Activated naive CD8-positive, alpha-beta T cell treated with anti-CD3 and anti-CD28 coated beads, Interleukin-2, amount 10 ng/mL, durations not matched to agents 7 days and 5 days (primary cell): Measurements from ENCODE around the gene ADAMTS6. TPM values are rescaled to one million over a fixed set of nuclear protein-coding genes. Genes with fewer than 3 reads are reported as not detected.
"Not testable (repeated sequence)": the region's sequence is repeated elsewhere in the genome, so short reads cannot be mapped to it uniquely, and the experiment has no call there.

Experiments used
- ATAC-seq: fragments of 150-1000 bp; cut with Tn5 transposase; one replicate; pipeline ENCODE4 v1.10.0; 2021; ENCODE audit warnings: low read depth, moderate library complexity
- POLR2A ChIA-PET: fragments of 350-600 bp; sonication (Branson Sonifier 250); formaldehyde crosslinking; loops from one replicate; lab custom pipeline; 2021; ENCODE audit warnings: antibody characterized with exemption; lab: Charles Lee
- DNase-seq: peaks from one replicate; pipeline ENCODE4 v3.0.0; 2021
- H3K27ac Mint-ChIP-seq: one replicate; pipeline ENCODE4 v1.8.0; 2022; ENCODE audit warnings: mild to moderate bottlenecking, mixed read lengths
- H3K27me3 Mint-ChIP-seq: one replicate; pipeline ENCODE4 v1.8.0; 2022; ENCODE audit warnings: mild to moderate bottlenecking, moderate library complexity, mixed read lengths
- H3K36me3 Mint-ChIP-seq: one replicate; pipeline ENCODE4 v1.8.0; 2021; ENCODE audit warnings: mild to moderate bottlenecking, mixed read lengths
- H3K4me1 Mint-ChIP-seq: one replicate; pipeline ENCODE4 v1.8.0; 2021; ENCODE audit warnings: mixed read lengths
- H3K4me3 Mint-ChIP-seq: one replicate; pipeline ENCODE4 v1.8.0; 2022; ENCODE audit warnings: mild to moderate bottlenecking, moderate library complexity, mixed read lengths
- H3K9me3 Mint-ChIP-seq: one replicate; pipeline ENCODE4 v1.8.0; 2021; ENCODE audit warnings: mixed read lengths
- total RNA-seq, 2 experiments: library from RNA; stranded (reverse); gene quantifications; one replicate each; pipeline ENCODE4 v1.2.3, GENCODE V29; 2021

Gene ADAMTS6
- 1 to 10 TPM; 3.7 to 4.3 TPM for total RNA-seq

DNA sequence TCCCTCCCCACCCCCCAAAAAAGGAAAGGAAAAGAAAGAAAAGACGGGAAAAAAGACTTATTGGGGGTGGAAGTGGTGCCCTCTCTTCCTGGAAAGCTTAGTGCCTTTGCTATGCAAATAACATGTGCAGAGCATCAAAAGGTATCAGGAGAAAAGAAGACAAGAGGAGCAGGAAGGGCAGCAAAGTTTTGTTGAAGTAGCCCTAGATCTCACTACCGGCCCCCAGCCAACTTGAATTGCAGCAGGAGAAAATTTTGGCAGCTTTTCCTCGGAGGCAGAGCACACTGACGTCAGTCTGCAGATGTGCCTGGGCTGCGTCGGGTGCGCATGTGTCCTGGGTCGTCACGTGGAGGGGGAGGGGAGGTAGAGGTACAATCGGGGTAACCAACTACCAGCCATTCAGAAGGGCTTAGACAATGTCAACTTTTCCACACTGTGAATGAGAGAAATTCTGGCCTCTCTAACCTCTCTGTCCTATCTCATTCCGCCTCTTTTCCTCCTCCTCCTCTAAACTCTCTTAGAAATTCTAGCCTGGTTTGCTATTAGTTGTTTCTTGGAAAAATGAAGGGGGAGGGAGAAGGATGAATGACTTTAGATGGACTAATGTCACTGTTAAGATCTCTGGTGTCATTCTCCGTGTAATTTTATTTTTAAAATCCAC lies at the start of gene ADAMTS6:
Gene ADAMTS6 (minus strand): TSS at position 286 of the 661 bp plus-strand sequence. CDS start 8,247 bp downstream, outside the sequence.
- no peaks in the 10 kb centered on the region for H3K9me3 Mint-ChIP-seq
- H3K36me3 Mint-ChIP-seq, result peaks cover 2% of the 10 kb centered on the region
- peak; percentile 73 for DNase-seq
- POLR2A ChIA-PET, result interaction anchor here (1.2 to 4.0 kb wide), 4 partner anchors 79 to 447 kb away, joined by 3 to 20 read pairs (median 10); partner anchors contain the start of genes CENPK and PPWD1
- no peaks in the 10 kb centered on the region for H3K27me3 Mint-ChIP-seq
- ATAC-seq, result peak; percentile 90
- peaks cover 14% of the 10 kb centered on the region for H3K4me1 Mint-ChIP-seq
- H3K4me3 Mint-ChIP-seq, result no peak within 1 kb of the TSS
- H3K27ac Mint-ChIP-seq, result peak within 1 kb of the TSS; percentile 97

DNA sequence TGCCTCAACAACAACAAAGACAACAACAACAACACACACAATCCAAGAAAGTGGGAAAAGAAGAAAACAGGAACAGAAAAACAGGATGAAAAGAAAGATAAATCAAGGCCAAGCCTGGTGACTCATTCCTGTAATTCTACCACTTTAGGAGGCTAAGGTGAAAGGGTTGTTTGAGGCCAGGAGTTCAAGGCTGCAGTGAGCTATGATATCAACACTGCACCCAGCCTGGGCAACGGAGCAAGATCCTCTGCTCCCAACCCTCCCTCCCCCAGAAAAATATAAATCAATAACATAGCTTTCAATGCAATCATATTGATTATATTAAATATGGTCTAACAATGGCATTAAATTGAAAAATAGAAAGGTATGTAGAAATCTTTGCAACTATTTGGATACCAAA lies 49.2 kb upstream of the ADAMTS6 start:
- Mint-ChIP-seq H3K4me1 (no peaks in the 10 kb centered on the region), H3K4me3 (no peak overlapping the region), H3K9me3 (no peaks in the 10 kb centered on the region)

GRCh38 chr5:65525726-65526125 lies 44.0 kb upstream of the ADAMTS6 start:
- no peak for DNase-seq
- H3K4me1 Mint-ChIP-seq, result no peaks in the 10 kb centered on the region
- POLR2A ChIA-PET, result no interaction called here
- no peak for ATAC-seq
- H3K36me3 Mint-ChIP-seq, result peaks cover 20% of the 10 kb centered on the region
- H3K27me3 Mint-ChIP-seq, result no peaks in the 10 kb centered on the region
- no peak overlapping the region for H3K27ac Mint-ChIP-seq
- H3K4me3 Mint-ChIP-seq, result no peak overlapping the region
- H3K9me3 Mint-ChIP-seq, result no peaks in the 10 kb centered on the region

More for the DNA sequence above, 49.2 kb upstream of the ADAMTS6 start:
- ATAC-seq (no peak), DNase-seq (no peak)
- H3K27me3 Mint-ChIP-seq, result no peaks in the 10 kb centered on the region
- POLR2A ChIA-PET, result no interaction called here
- peaks cover 17% of the 10 kb centered on the region for H3K36me3 Mint-ChIP-seq
- no peak overlapping the region for H3K27ac Mint-ChIP-seq

DNA sequence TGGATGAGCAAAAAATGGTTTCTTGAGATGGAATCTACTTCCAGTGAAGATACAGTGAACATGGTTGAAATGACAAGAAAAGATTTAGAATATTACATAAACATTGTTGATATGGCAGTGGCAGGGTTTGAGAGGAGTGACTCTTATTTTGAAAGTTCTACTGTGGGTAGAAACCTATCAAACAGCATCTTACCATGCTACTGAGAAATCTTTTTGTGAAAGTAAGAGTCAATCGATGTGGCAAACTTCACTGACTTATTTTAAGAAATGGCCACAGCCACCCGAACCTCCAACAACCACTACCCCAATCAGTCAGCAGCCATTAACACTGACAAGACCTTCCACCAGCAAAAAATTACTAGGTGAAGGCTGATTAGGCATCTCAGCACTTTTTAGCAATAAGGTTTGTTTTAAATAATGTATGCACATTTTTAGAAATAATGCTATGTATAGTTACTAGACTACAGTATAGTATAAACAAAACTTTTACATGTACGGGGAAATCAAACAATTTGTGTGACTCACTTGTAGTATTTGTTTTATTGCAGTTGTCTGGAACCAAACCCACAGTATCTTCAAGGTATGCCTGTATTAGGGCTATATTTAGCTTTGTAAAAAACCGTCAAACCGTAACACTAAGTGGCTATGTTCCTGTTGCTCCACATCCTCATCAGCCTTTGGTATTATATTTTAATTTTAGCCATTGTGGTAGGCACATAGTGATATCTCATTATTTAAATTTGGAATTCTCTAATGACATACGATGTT lies 30.6 kb upstream of the ADAMTS6 start:
- Mint-ChIP-seq H3K27ac (no peak overlapping the region), H3K27me3 (no peaks in the 10 kb centered on the region), H3K9me3 (no peaks in the 10 kb centered on the region), H3K4me1 (no peaks in the 10 kb centered on the region), H3K36me3 (peaks cover 18% of the 10 kb centered on the region), H3K4me3 (no peak overlapping the region)
- no peak for DNase-seq
- POLR2A ChIA-PET, result no interaction called here
- no peak for ATAC-seq

- peaks cover 15% of the 10 kb centered on the region for H3K36me3 Mint-ChIP-seq
- ATAC-seq (no peak), DNase-seq (no peak)
- no peaks in the 10 kb centered on the region for H3K9me3 Mint-ChIP-seq
- H3K27me3 Mint-ChIP-seq, result no peaks in the 10 kb centered on the region
- POLR2A ChIA-PET, result no interaction called here
- H3K4me3 Mint-ChIP-seq, result no peak overlapping the region
- H3K4me1 Mint-ChIP-seq, result no peaks in the 10 kb centered on the region
- H3K27ac Mint-ChIP-seq, result no peak overlapping the region
Observed at GRCh38 chr5:65508978-65509377, 27.3 kb upstream of the ADAMTS6 start.

DNA sequence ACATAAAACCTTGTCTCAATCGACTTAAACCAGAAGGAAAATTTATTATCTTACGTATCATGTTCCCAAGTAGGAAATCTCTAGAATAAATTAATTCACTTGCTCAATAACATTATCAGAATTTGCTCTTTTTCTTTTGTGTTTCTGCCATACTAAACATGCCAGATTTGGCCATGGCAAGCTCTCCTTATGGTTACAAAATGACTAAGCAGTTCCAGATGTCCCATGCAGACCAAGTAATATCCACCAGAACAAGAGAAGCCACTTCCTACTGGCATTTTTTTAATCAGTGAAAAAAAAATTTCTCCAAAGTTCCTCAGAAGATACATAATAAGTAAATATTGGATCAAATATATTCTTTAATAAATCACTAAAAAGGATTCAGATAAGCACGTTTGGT lies 25.2 kb upstream of the ADAMTS6 start:
- Mint-ChIP-seq H3K4me3 (no peak overlapping the region), H3K9me3 (peaks cover 3% of the 10 kb centered on the region), H3K27ac (no peak overlapping the region), H3K36me3 (peaks cover 14% of the 10 kb centered on the region), H3K4me1 (no peaks in the 10 kb centered on the region), H3K27me3 (no peaks in the 10 kb centered on the region)
- no peak for ATAC-seq
- DNase-seq, result no peak
- POLR2A ChIA-PET, result no interaction called here

DNA sequence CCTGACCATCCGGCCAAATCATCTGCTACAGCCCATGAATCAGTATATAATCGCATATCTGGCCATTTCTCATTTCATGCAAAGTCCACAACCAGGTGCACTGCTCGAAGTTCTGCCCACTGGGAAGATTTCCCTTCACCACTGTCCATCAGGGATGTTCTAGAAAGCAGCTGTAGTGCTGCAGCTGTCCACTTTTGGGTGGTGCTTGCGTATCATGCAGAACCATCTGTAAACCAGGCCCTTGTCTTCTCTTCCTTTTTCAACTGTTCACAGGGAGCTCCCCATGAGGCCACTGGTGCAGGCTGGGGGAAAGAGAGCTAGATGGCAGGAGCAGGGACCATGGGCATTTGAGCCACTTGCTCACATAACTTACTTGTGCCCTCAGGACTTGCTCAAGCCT lies 7.4 kb upstream of the ADAMTS6 start:
- no peak overlapping the region for H3K4me3 Mint-ChIP-seq
- no peaks in the 10 kb centered on the region for H3K9me3 Mint-ChIP-seq
- DNase-seq, result no peak
- peaks cover 8% of the 10 kb centered on the region for H3K36me3 Mint-ChIP-seq
- H3K4me1 Mint-ChIP-seq, result no peaks in the 10 kb centered on the region
- no peak overlapping the region for H3K27ac Mint-ChIP-seq
- no peaks in the 10 kb centered on the region for H3K27me3 Mint-ChIP-seq
- POLR2A ChIA-PET, result no interaction called here
- ATAC-seq, result no peak

DNA sequence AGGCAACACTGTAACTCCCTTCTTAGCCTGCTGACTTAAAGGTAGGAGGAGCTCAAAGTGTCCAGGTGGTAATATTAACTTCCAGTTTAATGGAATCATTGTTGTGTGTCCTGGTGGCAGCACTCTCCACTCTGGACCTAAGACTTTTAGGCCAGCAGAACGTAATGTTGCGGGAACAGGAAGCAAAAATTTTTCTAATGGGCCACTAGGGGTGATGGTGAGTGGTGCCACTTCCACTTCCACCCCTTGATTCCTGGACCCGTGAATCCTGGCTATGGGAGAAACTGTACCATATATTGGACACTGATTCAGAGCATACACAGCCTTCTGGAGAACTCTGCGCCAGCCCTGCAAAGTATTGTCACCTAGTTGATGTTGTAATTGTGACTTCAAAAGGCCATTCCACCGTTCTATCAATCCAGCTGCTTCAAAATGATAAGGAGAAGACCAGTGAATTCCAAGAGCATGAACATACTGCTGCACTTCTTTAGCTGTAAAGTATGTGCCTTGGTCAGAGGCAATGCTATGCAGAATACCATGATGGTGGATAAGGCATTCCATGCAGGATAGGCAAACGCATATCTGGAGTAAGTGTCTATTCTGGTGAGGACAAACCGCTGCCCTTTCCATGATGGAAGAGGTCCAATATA lies 6.4 kb upstream of the ADAMTS6 start:
- H3K4me1 Mint-ChIP-seq, POLR2A ChIA-PET, H3K27me3 Mint-ChIP-seq, ATAC-seq, H3K36me3 Mint-ChIP-seq, H3K27ac Mint-ChIP-seq, DNase-seq, H3K9me3 Mint-ChIP-seq, H3K4me3 Mint-ChIP-seq: not testable (repeated sequence)

DNA sequence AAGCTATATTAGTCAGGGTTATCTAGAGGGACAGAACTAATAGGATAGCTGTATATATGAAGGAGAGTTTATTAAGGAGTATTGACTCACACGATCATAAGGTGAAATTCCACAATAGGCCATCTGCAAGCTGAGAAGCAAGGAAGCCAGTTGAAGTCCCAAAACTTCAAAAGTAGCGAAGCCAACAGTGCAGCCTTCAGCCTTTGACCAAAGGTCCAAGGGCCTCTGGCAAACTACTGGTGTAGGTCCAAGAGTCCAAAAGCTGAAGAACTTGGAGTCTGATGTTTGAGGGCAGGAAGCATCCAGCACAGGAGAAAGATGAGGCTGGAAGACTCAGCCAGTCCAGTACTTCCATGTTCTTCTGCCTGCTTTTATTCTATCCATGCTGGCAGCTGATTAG lies 5.1 kb upstream of the ADAMTS6 start:
- H3K9me3 Mint-ChIP-seq, H3K27me3 Mint-ChIP-seq, H3K4me3 Mint-ChIP-seq, H3K27ac Mint-ChIP-seq, H3K36me3 Mint-ChIP-seq, ATAC-seq, DNase-seq: not testable (repeated sequence)
- peaks cover 10% of the 10 kb centered on the region for H3K4me1 Mint-ChIP-seq
- POLR2A ChIA-PET, result interaction anchor here (0.6 kb wide), 1 partner anchor 437 kb away, joined by 3 read pairs; no protein-coding TSS in a partner anchor

DNA sequence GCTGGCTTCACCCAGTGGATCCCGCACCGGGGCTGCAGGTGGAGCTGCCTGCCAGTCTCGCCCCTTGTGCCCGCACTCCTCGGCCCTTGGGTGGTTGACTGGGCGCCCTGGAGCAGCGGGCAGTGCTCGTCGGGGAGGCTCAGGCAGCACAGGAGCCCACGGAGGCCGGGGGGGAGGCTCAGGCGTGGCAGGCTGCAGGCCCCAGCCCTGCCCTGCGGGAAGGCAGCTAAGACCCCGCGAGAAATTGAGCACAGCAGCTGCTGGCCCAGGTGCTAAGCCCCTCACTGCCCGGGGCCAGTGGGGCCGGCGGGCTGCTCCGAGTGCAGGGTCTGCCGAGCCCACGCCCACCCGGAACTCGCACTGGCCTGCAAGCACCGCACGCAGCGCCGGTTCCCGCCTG lies 3.7 kb upstream of the ADAMTS6 start:
- no peak for ATAC-seq
- Mint-ChIP-seq H3K9me3 (no peaks in the 10 kb centered on the region), H3K4me3 (no peak overlapping the region), H3K27ac (no peak overlapping the region), H3K27me3 (no peaks in the 10 kb centered on the region), H3K36me3 (peaks cover 8% of the 10 kb centered on the region), H3K4me1 (peaks cover 14% of the 10 kb centered on the region)
- POLR2A ChIA-PET, result no interaction called here
- DNase-seq, result no peak

DNA sequence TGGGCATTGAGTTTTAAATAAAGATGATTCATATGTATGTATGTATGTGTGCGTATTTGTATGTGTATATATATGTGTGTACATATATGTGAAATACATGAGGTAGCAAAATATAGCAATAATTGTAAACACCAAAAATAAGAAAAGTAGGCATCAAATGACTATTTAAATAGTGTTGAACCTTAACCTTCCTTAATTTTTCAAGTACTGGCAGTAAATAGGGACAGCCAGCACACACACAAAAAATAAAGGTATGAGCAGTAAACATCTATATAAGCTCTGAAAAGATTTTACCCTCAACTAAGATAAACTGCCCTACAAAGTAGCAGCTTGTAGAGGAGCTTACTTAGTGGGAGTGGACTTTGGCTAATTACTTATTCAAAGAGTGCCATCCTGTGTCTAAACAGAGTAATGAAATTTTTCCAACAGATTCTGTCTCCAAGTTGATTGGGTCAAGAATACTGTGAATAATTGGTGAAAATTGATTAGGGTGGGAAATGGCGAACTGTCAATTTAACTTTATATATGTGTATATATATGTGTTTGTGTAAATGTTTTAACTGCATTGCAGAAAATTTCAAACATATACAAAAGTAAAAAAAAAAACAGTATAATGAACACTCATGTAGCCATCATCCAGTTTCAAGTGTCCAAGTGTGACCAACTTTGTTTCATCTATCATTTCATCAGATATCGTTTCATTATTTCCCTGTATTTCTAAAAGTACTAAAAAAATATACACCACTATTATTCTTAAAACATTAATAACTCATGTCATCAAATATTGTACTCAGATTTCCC lies 2.0 kb upstream of the ADAMTS6 start:
- H3K36me3 Mint-ChIP-seq, result peaks cover 2% of the 10 kb centered on the region
- DNase-seq (no peak), ATAC-seq (peak; percentile 18)
- H3K9me3 Mint-ChIP-seq, result no peaks in the 10 kb centered on the region
- H3K27me3 Mint-ChIP-seq, result no peaks in the 10 kb centered on the region
- H3K4me1 Mint-ChIP-seq, result peaks cover 14% of the 10 kb centered on the region
- POLR2A ChIA-PET, result interaction anchor here (1.2 to 4.0 kb wide), 4 partner anchors 79 to 673 kb away, joined by 3 to 20 read pairs (median 10); partner anchors contain the start of genes CENPK and PPWD1
- no peak overlapping the region for H3K4me3 Mint-ChIP-seq
- H3K27ac Mint-ChIP-seq, result peak overlapping the region; percentile 97

- DNase-seq (no peak), ATAC-seq (no peak)
- no peak overlapping the region for H3K4me3 Mint-ChIP-seq
- peak overlapping the region; percentile 97 for H3K27ac Mint-ChIP-seq
- no peaks in the 10 kb centered on the region for H3K27me3 Mint-ChIP-seq
- POLR2A ChIA-PET, result interaction anchor here (1.2 to 4.0 kb wide), 5 partner anchors 78 to 672 kb away, joined by 3 to 20 read pairs (median 3); partner anchors contain the start of genes CENPK and PPWD1
- peaks cover 14% of the 10 kb centered on the region for H3K4me1 Mint-ChIP-seq
- H3K9me3 Mint-ChIP-seq, result no peaks in the 10 kb centered on the region
- H3K36me3 Mint-ChIP-seq, result peaks cover 2% of the 10 kb centered on the region
Observed at GRCh38 chr5:65482736-65483545, 1.2 kb upstream of the ADAMTS6 start.
